Activated CD4-positive, alpha-beta memory T cell treated with anti-CD3 and anti-CD28 coated beads, Interleukin-2, amount 10 ng/mL, durations not matched to agents 7 days and 5 days (primary cell): Measurements from ENCODE around the gene TGM3. TPM values are rescaled to one million over a fixed set of nuclear protein-coding genes. Genes with fewer than 3 reads are reported as not detected.
"Not testable (repeated sequence)": the region's sequence is repeated elsewhere in the genome, so short reads cannot be mapped to it uniquely, and the experiment has no call there.

ENCODE experiments used
- CTCF ChIA-PET: fragments of 350-600 bp; sonication (Branson Sonifier 250); formaldehyde crosslinking; loops from one replicate; lab custom pipeline; 2021; ENCODE audit warnings: antibody characterized with exemption, inconsistent platforms; lab: Charles Lee
- POLR2A ChIA-PET: fragments of 350-600 bp; sonication (Branson Sonifier 250); formaldehyde crosslinking; loops from one replicate; lab custom pipeline; 2021; ENCODE audit warnings: antibody characterized with exemption; lab: Charles Lee
- DNase-seq: peaks from one replicate; pipeline ENCODE4 v3.0.0-alpha.2; 2020
- H3K27ac Mint-ChIP-seq: one replicate; pipeline ENCODE4 v1.8.0; 2021; ENCODE audit warnings: mild to moderate bottlenecking, mixed read lengths
- H3K27me3 Mint-ChIP-seq: one replicate; pipeline ENCODE4 v1.8.0; 2021; ENCODE audit warnings: mixed read lengths
- H3K36me3 Mint-ChIP-seq: one replicate; pipeline ENCODE4 v1.8.0; 2021; ENCODE audit warnings: low read depth, mixed read lengths
- H3K4me1 Mint-ChIP-seq: one replicate; pipeline ENCODE4 v1.8.0; 2021; ENCODE audit warnings: mixed read lengths
- H3K4me3 Mint-ChIP-seq: one replicate; pipeline ENCODE4 v1.8.0; 2021; ENCODE audit warnings: mild to moderate bottlenecking, mixed read lengths
- H3K9me3 Mint-ChIP-seq: one replicate; pipeline ENCODE4 v1.8.0; 2021; ENCODE audit warnings: mixed read lengths
- total RNA-seq, 2 experiments: library from RNA; stranded (reverse); gene quantifications; one replicate each; pipeline ENCODE4 v1.2.3, GENCODE V29; 2021

Gene TGM3
- total RNA-seq, 2 experiments from 2014 or later = not detected

DNA sequence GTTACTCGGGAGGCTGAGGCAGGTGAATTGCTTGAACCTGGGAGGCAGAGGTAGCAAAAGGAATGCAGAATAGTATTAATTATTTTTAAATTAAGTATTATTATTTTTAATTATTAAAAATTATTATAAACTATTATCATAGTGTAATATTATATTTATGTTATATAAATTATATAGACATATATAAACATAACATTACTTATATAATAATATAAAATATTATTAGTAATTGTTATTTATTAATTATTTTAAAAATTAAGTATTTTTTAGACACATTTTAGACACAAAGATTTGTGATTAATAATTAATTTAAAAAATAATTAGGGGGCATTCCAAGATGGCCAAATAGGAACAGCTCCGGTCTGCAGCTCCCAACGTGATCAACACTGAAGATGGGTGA lies 31.7 kb upstream of the TGM3 start:
- H3K27me3 Mint-ChIP-seq = peaks cover 27% of the 10 kb centered on the region
- POLR2A ChIA-PET = no interaction called here
- H3K4me3 Mint-ChIP-seq = no peak overlapping the region
- no peak for DNase-seq
- no peaks in the 10 kb centered on the region for H3K9me3 Mint-ChIP-seq
- H3K36me3 Mint-ChIP-seq = no peaks in the 10 kb centered on the region
- CTCF ChIA-PET = no interaction called here
- H3K4me1 Mint-ChIP-seq = peaks cover 10% of the 10 kb centered on the region
- H3K27ac Mint-ChIP-seq = no peak overlapping the region

DNA sequence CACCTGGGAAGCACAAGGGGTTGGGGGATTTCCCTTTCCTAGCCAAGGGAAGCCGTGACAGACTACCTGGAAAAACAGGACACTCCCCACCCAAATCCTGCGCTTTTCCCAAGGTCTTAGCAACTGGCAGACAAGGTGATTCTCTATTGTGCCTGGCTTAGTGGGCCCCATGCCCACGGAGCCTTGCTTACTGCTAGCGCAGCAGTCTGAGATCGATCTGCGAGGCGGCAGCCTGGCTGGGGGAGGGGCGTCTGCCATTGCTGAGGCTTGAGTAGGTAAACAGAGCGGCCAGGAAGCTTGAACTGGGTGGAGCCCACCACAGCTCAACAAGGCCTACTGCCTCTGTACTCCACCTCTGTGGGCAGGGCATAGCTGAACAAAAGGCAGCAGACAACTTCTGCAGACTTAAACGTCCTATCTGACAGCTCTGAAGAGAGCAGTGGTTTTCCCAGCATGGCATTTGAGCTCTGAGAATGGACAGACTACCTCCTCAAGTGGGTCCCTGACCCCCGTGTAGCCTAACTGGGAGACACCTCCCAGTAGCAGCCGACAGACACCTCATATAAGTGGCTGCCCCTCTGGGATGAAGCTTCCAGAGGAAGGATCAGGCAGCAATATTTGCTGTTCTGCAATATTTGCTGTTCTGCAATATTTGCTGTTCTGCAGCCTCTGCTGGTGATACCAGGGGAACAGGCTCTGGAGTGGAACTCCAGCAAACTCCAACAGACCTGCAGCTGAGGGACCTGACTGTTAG lies 31.0 kb upstream of the TGM3 start:
- H3K27me3 Mint-ChIP-seq = peaks cover 31% of the 10 kb centered on the region
- H3K9me3 Mint-ChIP-seq, H3K36me3 Mint-ChIP-seq, H3K27ac Mint-ChIP-seq, CTCF ChIA-PET, POLR2A ChIA-PET, H3K4me3 Mint-ChIP-seq: not testable (repeated sequence)
- peak; percentile 26 for DNase-seq
- H3K4me1 Mint-ChIP-seq = peaks cover 10% of the 10 kb centered on the region

DNA sequence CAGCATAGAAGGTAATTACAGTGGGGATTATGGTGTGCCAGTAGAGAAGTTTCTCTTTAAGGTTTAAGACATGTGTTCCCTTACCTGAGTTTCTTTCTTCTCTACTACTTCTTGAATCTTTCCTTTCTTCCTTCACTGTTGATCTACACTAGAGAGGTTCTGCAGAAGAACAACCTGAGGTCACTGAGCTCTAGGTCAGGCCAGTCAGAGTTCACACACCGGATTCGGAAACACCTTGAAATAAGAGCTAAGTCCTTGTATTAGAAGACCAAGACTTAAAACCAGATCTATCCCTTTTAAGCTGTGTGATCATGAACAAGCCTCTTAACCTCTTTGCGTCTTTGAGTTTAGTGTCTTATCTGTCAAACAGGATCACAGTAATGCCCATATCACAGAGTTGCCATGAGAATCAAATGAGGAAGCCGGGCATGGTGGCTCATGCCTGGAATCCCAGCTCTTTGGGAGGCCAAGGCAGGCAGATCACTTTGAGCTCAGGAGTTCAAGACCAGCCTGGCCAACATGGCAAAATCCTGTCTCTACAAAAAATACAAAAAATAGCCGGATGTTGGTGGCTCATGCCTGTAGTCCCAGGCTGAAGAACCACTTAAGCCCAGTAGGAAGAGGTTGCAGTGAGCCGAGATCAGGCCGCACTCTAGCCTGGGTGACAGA lies 22.0 kb upstream of the TGM3 start:
- H3K36me3 Mint-ChIP-seq = no peaks in the 10 kb centered on the region
- no peaks in the 10 kb centered on the region for H3K9me3 Mint-ChIP-seq
- H3K27me3 Mint-ChIP-seq = peaks cover 37% of the 10 kb centered on the region
- CTCF ChIA-PET = no interaction called here
- H3K27ac Mint-ChIP-seq = no peak overlapping the region
- POLR2A ChIA-PET = no interaction called here
- DNase-seq = no peak
- no peaks in the 10 kb centered on the region for H3K4me1 Mint-ChIP-seq
- no peak overlapping the region for H3K4me3 Mint-ChIP-seq

DNA sequence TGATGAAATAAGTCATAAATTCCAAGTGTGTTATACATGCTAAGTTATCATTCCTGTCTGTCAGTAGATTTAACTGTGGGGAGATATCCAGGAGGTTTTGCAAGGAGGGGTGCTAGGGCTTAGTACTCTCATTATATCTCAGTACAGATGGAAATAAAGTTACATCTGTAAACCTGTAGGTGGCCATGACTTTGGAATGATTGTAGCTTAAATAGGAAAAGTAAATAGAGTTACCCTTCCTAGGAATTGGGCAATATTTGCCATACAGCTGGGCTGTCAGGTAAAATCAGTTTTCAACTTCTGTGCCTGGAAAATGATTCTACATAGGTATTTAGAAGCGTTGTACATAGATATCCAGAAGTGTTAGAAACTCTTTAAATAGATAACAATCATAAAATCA lies 19.8 kb upstream of the TGM3 start:
- Mint-ChIP-seq H3K4me3 (no peak overlapping the region), H3K27me3 (peaks cover 30% of the 10 kb centered on the region), H3K4me1 (no peaks in the 10 kb centered on the region), H3K9me3 (no peaks in the 10 kb centered on the region), H3K27ac (no peak overlapping the region), H3K36me3 (no peaks in the 10 kb centered on the region)
- no peak for DNase-seq
- ChIA-PET POLR2A (no interaction called here), CTCF (no interaction called here)

DNA sequence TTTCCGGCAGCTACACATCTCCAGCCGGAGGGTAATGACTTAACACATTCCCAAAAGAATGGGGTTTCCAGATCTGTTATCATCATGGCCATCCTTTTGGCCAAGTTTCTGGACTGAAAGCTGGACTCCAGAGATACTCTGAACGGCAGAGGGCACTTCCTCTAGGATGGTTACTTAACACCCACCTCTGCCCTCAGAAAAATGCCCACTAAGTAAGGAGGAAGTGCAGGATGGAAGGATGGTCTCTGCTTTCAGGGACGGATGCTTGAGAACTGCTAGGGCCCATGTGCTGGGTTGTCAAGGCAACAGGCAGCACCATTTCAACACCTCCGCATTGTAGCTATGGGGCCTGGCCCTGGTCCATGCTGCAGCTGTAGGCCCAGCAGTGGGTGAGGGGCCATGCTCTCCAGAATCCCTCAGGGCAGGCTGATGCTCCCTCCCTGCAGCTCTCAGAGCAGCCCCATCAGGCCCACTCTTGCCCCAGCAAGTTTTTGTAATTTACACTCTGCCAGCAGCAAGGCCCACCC lies 16.5 kb upstream of the TGM3 start:
- no peak overlapping the region for H3K27ac Mint-ChIP-seq
- ChIA-PET POLR2A (no interaction called here), CTCF (interaction anchor here (0.8 kb wide), 1 partner anchor 72 kb away, joined by 3 read pairs; no protein-coding TSS in a partner anchor)
- H3K4me3 Mint-ChIP-seq = no peak overlapping the region
- DNase-seq = no peak
- H3K36me3 Mint-ChIP-seq = no peaks in the 10 kb centered on the region
- no peaks in the 10 kb centered on the region for H3K4me1 Mint-ChIP-seq
- H3K27me3 Mint-ChIP-seq = peaks cover 25% of the 10 kb centered on the region
- no peaks in the 10 kb centered on the region for H3K9me3 Mint-ChIP-seq

DNA sequence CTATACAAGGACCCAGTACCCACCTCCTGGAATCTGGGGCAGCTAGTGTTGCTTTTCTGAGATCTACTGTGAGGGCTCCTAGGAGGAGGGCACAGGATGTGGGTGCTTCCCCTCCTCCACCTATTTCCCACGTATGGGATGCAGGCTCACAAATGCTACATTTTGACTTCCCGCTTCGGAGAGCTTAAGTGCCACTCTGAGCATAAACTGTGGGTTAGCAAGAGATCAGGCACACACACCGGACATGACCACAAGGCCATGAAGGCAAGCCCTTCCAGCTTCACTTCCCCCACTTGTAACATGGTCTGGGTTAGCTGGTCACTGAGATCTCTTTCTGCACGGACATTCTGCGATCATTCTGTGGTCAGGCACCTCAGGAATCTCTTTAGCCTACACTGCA lies 15.7 kb upstream of the TGM3 start:
- CTCF ChIA-PET = interaction anchor here (0.8 kb wide), 1 partner anchor 73 kb away, joined by 3 read pairs; no protein-coding TSS in a partner anchor
- Mint-ChIP-seq H3K27ac (no peak overlapping the region), H3K4me1 (no peaks in the 10 kb centered on the region), H3K27me3 (peaks cover 23% of the 10 kb centered on the region), H3K9me3 (no peaks in the 10 kb centered on the region), H3K4me3 (no peak overlapping the region), H3K36me3 (no peaks in the 10 kb centered on the region)
- no peak for DNase-seq
- POLR2A ChIA-PET = no interaction called here

DNA sequence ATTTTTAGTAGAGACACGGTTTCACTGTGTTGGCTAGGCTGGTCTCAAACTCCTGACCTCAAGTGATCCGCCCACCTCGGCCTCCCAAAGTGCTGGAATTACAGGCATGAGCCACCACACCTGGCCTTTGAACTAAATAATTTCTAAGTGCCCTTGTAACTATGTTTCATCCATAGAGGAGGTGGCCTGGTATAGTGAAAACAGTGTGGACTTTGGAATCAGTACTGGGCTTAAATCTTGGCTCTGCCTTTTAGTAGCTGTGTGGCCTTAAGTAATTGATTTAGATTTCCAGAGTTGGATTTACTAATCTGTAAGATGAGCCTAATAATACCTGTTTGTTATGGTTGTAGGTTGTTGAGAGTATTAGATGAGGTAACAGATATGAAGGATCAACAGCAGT lies 14.2 kb upstream of the TGM3 start:
- H3K4me1 Mint-ChIP-seq = peaks cover 2% of the 10 kb centered on the region
- no peak for DNase-seq
- ChIA-PET POLR2A (no interaction called here), CTCF (no interaction called here)
- no peaks in the 10 kb centered on the region for H3K36me3 Mint-ChIP-seq
- no peak overlapping the region for H3K27ac Mint-ChIP-seq
- no peak overlapping the region for H3K4me3 Mint-ChIP-seq
- peaks cover 16% of the 10 kb centered on the region for H3K27me3 Mint-ChIP-seq
- no peaks in the 10 kb centered on the region for H3K9me3 Mint-ChIP-seq

DNA sequence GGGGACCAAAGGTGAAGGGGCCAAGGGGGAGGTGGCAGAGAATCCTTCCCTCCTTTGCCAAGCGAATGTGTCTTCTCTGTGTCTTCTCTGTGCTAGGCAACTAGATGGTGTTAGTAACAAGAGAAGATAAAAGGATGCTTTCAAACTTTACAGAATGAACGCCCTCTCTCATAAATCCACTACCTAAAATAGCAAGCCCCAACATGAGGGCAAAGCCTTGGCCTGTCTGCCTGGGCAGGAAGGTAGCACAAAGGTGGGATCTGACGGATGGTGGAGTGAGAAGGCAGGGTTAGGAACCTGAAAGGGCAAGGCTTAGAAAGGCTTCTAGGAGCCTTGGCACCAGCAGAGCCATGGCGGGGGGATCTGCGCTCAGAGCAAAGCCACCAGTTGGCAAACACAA lies 13.6 kb upstream of the TGM3 start:
- H3K27me3 Mint-ChIP-seq = peaks cover 10% of the 10 kb centered on the region
- peaks cover 2% of the 10 kb centered on the region for H3K4me1 Mint-ChIP-seq
- H3K4me3 Mint-ChIP-seq = no peak overlapping the region
- no peak for DNase-seq
- ChIA-PET POLR2A (no interaction called here), CTCF (no interaction called here)
- no peaks in the 10 kb centered on the region for H3K9me3 Mint-ChIP-seq
- H3K36me3 Mint-ChIP-seq = no peaks in the 10 kb centered on the region
- no peak overlapping the region for H3K27ac Mint-ChIP-seq

DNA sequence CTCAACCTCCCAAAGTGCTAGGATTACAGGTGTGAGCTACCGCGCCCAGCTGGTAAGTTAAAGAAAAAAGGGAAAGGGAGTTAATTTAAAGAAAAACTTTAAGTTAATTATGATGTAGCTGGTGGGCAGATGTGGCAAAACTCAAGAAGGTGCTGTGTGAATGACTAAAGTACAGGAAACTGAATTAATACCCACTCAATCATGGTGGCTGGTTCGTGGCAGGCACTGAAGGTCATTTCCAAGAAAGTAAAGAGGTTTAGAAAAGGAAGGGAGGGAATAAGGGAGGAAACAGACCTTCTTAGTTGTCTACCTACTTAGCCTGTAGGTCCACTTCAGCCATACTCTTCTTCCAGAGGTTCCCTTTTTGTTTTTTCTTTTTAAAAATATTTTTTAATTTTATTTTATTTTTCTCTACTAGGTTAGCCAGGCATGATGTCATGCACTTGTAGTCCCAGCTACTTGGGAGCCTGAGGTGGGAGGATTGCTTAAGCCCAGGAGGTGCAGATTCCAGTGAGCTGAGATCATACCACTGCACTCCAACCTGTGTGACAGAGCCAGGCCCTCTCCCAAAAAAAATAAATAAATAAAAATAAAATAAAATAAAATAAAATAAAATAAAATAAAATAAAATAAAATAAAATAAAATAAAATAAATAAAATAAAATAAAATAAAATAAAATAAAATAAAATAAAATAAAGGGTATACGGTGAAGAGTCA lies 11.9 kb upstream of the TGM3 start:
- no peak overlapping the region for H3K27ac Mint-ChIP-seq
- no peaks in the 10 kb centered on the region for H3K9me3 Mint-ChIP-seq
- POLR2A ChIA-PET = no interaction called here
- H3K4me3 Mint-ChIP-seq = no peak overlapping the region
- H3K4me1 Mint-ChIP-seq = peaks cover 4% of the 10 kb centered on the region
- H3K36me3 Mint-ChIP-seq = no peaks in the 10 kb centered on the region
- peaks cover 2% of the 10 kb centered on the region for H3K27me3 Mint-ChIP-seq
- CTCF ChIA-PET = no interaction called here
- no peak for DNase-seq

DNA sequence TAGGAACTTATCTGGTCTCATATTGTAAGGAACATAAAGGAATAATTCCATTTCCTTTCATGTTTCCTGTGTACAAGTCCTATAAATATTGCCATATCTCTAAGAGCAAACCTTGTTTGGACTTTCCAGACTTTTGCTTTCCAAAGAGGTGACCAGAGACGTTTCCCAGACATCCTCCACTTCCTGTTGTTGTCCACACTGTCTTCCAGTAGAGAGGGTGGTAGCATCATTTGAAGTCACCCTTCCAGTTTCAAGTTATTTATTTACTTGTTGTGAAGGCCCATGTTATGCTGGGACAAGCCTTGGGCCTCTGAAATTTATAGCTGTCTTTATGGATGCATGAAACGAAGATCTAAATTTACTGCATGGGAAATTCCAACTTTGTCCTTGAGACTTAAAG lies 10.6 kb upstream of the TGM3 start:
- Mint-ChIP-seq H3K4me3 (no peak overlapping the region), H3K9me3 (no peaks in the 10 kb centered on the region), H3K4me1 (peaks cover 10% of the 10 kb centered on the region), H3K27ac (no peak overlapping the region), H3K27me3 (peaks cover 2% of the 10 kb centered on the region), H3K36me3 (no peaks in the 10 kb centered on the region)
- no peak for DNase-seq
- ChIA-PET POLR2A (no interaction called here), CTCF (no interaction called here)

DNA sequence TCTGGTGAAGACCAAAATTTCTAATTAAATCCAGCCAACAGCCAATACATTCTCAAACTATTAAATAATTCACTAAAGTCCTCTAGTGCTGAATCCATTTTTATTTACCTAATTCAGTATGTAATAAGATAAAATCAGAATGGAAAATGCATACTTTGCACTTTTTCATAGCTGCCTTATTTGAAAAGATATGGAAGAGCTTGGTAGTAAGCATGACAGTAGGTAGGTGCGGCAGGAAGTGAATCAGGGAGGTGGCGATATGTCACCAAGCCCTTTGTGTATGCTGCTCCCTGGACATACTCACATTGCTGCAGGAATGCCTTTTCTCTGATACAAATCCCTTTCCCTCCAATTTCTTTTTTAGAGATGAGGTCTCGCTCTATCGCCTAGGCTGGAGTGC lies 10.2 kb upstream of the TGM3 start:
- Mint-ChIP-seq H3K36me3 (no peaks in the 10 kb centered on the region), H3K27me3 (peaks cover 2% of the 10 kb centered on the region), H3K9me3 (no peaks in the 10 kb centered on the region), H3K4me1 (peaks cover 10% of the 10 kb centered on the region), H3K4me3 (no peak overlapping the region), H3K27ac (no peak overlapping the region)
- ChIA-PET POLR2A (no interaction called here), CTCF (no interaction called here)
- no peak for DNase-seq

DNA sequence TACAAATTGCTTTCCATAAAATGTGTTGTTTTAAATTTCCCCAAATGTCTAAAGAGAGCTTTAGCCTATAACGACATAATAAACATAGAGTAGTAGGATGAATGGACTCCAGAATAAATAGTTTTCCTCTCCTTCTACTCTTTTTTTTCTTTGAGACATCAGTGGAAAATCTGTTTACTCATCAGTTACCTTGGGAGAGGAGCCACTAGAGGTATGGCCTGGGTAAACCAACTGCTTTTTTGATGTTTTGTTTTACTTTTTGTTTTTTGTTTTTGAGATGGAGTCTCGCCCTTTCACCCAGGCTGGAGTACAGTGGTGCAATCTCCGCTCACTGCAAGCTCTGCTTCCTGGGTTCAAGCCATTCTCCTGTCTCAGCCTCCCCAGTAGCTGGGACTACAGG lies 8.3 kb upstream of the TGM3 start:
- CTCF ChIA-PET = no interaction called here

DNA sequence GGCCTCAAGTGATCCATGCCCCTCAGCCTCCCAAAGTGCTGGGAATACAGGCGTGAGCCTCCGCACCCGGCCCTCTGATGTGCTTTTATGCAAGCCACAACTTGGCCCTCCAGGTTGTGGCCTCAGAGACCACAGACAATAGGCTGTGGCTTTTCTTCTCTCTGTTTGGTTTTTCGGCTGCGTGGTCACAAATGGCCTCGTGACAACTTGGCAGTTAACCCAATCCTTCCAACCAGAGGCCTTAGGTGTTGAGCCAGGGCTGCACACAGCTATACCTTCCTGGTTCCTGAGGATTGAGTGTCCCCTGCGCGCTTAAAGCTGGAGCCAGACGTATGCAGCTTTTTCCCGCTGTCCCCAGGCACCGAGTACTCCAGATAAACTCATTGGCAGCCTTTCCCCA lies 6.3 kb upstream of the TGM3 start:
- no peak for DNase-seq
- ChIA-PET CTCF (no interaction called here), POLR2A (no interaction called here)
- Mint-ChIP-seq H3K36me3 (no peaks in the 10 kb centered on the region), H3K27ac (no peak overlapping the region), H3K27me3 (peaks cover 7% of the 10 kb centered on the region), H3K4me1 (peaks cover 10% of the 10 kb centered on the region), H3K4me3 (no peak overlapping the region), H3K9me3 (no peaks in the 10 kb centered on the region)

More for the DNA sequence above, 8.3 kb upstream of the TGM3 start:
- Mint-ChIP-seq H3K27me3 (peaks cover 4% of the 10 kb centered on the region), H3K36me3 (no peaks in the 10 kb centered on the region), H3K27ac (no peak overlapping the region), H3K4me3 (no peak overlapping the region), H3K9me3 (no peaks in the 10 kb centered on the region), H3K4me1 (peaks cover 10% of the 10 kb centered on the region)
- POLR2A ChIA-PET = no interaction called here
- no peak for DNase-seq
